Femur (tissue), 1 donor: ENCODE results near the gene ABHD16B.
"Not testable (repeated sequence)": the region's sequence is repeated elsewhere in the genome, so short reads cannot be mapped to it uniquely, and the experiment has no call there.

Experiments
- DNase-seq: peaks from one replicate; pipeline ENCODE4 v3.0.0-alpha.2; 2017

The ABHD16B gene

DNA sequence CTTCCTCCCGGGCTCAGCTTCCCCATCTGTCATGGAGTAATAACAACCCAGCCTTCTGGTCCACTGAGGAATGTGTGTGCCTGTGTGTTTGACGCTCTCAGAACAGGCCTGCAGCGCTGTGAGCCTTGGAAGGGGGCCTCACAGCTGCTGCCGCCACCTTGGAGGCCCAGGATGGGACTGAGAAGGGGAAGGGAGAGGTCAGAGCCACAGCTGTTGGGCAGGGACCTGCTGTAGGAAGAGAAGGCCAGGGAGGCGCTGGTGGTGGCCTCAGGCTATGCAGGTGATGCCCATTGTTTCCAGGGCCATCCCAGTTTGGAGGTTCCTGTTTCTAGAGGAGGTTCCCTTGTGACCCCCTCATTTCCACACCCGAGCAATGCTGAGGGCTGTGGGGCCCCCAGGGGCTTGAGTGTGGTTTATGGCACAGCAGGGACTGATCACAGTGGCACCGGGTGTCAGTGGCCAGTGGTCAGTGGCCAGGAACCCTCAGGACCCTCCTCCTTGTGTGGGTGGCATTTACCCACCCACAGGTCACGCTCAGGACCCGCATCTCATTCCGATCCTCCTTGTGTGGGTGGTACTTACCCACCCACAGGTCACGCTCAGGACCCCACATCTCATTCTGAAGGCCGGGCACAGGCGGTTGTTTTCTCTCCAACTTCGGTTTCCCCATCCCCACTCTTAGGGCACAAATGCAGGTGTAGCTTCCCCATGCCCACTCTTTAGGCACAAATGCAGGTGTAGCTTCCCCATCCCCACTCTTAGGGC, 17.8 kb downstream of the ABHD16B start:
- DNase-seq: peak; percentile 39

DNA sequence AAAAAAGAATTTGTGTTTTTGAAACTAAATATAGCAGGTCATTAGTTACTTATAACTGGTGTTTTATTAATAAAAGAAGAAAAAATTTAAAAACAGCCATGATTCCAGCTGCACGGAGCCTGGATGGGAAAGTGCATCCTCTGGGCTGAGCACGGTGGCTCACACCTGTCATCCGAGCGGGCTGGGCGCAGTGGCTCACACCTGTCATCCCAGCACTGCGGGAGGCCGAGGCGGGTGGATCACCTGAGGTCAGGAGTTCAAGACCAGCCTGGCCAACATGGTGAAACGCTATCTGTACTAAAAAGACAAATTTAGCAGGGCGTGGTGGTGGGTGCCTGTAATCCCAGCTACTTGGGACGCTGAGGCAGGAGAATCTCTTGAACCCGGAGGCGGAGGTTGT, 19.6 kb downstream of the ABHD16B start:
- not testable (repeated sequence) for DNase-seq

DNA sequence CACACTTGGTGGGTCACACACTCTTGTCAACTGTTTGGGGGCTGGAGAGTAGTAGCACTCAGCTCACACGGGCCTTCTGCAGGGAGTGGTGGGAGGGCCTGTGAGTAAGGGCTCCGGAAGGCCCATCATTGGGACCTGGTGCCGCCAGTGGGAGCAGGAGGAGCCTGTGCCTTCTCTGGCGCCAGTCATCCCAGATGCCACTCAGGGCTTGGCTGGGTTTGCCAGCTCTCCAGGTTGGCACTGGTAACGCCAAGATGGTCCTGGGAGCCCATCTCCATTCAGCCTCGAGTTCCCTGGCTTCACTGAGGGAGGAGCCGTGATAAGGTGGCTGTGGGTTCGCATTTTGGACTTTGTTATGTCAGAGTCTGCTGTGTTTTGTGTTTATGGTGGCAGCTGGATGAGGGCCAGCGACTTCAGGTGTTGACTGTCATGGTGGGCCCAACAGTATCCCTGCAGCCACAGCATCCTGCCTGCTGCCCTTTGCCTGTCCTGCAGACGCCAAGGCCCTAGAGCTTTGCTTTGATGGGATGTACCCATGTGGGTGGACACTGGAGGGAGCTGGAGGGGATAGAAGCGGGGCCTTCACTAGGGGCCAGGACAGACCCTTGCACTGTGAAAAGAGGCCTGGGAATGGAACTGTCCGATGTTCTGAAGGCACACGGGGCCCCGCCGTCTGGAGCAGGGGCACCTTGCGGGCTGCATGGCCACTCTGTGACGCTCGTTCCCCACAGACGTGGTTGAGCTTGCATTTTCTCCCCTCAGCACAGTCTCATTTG, 20.3 kb downstream of the ABHD16B start:
- DNase-seq: no peak

DNA sequence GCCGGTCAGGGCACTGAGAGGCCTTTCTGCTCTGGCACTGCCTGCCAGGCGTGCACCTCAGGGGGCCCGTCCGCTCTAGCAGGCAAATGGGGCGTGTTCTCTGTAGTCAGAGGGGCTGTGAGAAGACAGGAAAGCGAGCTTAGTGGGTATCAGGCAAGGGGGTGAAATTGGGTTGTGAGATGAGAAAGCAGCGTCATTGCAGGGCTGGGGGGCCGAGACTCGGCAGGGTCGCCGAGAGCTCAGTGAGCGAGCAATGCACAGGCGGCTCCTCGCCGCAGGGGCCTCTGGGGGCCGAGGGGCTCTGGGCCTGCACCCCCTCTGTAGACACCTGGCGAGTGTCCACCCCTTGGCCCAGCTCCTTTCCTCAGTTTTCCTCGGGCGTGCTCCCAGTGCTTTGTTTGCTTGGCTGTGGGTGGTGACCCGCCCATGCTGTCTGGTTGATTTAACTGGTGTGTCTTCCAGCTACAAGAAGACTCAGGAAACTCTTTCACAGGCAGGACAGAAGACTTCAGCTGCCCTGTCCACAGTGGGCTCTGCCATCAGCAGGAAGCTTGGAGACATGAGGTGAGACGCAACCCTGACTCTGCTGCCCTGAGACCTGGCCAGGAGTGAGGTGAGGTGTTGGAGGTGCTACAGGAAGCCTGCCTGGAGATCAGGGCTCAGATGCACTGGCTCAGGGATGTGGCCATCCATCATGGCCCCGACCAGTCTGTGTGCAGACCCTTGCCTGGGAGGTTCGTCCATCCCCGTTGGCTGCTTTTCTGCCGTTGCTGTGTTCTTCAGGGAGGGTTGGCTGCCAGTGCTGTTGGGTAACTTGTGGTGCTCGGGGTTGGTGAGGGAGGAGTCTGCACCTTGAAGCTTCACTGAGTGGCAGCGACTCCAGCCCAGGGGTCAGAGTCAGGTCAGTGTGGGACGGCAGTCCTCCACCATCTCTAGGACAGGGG, 21.2 kb downstream of the ABHD16B start:
- DNase-seq: no peak

DNA sequence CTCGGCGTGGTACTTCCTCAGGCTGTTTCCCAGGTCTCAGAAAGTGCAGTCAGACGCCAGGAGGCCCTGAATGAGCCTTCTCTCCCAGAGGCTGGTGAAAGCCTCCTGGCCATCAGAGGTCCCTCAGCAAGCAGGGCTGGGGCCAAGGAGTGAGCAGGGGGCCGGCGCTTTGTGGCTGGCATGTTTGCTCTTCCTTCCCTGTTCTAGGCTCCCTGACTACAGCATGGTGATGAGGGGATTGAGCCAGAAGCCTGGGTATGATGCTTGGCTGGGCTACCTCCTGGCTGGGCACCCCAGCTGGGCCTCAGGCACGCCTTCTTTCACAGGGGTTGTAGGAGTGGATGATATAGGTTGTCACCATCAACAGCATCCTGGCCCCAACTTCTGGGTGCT, 21.9 kb downstream of the ABHD16B start:
- DNase-seq: no peak

DNA sequence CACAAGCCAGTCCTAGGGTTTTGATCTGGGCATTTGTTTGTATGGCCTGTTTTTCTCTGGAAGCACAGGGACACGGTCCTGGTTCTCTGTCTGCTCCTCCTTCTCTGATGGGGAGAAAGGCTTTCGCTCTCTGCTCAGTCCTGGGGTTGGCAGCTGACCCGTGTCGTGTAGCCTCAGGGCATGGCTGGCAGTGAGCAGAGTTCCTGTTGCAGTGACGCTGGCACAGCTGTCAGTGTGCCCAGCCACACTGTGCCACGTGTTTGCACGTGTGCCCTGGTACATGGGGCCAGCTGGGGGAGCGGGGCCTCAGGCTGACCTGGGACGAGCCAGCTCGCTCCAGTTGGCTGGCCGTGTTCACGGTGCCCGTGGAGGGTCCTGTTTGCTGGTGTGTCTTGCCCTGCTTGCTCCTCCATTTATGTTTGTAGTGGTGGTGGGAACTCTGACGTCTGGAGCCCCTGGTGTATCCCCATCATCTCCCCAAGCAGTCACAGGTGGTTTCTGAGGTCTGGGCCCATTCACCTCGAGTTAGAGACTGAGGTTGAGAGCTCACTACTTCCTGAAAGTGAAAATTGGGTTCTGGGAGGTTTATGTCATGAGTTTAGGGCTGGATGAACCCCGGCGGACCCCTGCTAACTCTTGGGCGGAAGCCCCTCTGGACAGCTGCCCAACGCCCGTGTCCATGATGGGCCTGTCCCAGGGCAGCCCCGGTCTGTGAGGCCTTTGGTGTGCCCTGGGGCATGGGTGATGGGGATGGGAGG, 23.4 kb downstream of the ABHD16B start:
- peak; percentile 37 for DNase-seq

DNA sequence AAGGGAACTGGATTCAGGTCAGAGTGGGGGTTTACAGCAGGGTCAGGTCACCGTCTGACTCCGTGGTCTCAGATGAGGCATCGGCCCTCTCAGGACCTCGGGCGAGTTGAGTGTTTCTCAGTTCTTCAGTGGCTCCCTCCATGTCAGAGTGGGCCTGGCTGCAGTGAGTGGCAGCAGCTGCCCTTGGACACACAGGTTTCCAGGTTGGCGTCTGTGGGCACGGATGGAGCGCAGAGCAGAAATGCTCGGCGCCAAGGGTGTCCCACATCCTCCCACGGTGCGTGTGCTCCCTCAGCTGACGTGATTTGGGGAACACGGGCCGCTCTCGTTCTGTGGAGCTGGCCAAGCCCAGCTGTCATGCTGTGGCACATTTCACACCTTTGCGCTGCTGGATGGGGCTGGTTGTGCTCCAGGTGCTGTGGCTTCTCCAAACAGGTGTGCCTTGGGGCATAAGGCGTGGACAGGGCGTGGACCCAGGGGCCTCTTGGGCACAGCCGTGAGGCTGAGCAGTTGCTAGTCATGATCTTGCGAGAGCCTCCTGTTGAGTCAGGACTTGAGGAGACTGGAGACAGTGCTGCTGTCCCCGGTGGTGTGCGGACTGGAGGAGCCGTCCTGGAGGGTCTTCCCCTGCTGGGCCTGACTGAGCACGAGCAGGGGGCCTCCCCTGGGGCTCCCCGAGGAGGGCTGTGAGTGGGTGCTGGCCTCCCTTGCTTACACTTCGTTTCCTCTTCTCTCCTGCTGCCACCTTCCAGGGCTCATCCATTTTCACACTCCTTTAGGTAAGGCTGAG, 24.2 kb downstream of the ABHD16B start:
- no peak for DNase-seq

DNA sequence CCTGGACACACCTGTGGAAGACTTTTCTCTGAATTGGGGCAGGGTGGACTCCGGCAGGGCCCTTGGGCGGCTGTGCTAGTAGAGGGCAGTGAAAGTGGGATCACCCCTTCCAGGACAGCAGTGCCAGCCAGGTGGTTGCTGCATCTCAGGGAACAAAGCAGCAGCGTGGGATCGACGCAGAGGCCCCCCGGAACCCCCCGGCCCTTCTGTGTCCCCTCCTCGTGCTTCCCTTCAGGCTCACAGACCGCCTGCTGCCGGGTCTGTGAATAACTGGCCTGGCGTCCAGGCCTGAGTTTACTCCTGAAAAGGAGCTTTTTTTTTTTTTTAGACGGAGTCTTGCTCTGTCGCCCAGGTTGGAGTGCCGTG, 24.7 kb downstream of the ABHD16B start:
- DNase-seq: no peak

DNA sequence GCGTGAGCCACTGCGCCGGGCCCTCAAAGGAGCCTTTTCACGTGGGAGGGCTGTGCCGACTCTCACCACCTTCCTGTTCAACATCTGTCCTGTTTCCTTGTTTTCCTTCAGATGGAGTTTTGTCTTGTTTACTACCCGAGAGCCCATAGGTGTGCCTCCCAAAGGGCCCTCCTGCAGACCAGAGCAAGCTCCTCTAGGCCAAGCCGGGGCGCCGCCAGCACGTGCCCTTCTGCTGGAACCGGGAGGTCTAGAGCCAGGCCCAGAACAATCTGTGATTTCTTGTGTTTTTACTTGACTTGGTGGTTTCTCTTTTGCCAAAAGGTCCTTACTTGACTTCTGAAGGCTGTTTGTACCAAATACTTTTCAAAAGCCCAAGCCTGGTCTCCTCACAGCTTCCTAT, 25.6 kb downstream of the ABHD16B start:
- no peak for DNase-seq

DNA sequence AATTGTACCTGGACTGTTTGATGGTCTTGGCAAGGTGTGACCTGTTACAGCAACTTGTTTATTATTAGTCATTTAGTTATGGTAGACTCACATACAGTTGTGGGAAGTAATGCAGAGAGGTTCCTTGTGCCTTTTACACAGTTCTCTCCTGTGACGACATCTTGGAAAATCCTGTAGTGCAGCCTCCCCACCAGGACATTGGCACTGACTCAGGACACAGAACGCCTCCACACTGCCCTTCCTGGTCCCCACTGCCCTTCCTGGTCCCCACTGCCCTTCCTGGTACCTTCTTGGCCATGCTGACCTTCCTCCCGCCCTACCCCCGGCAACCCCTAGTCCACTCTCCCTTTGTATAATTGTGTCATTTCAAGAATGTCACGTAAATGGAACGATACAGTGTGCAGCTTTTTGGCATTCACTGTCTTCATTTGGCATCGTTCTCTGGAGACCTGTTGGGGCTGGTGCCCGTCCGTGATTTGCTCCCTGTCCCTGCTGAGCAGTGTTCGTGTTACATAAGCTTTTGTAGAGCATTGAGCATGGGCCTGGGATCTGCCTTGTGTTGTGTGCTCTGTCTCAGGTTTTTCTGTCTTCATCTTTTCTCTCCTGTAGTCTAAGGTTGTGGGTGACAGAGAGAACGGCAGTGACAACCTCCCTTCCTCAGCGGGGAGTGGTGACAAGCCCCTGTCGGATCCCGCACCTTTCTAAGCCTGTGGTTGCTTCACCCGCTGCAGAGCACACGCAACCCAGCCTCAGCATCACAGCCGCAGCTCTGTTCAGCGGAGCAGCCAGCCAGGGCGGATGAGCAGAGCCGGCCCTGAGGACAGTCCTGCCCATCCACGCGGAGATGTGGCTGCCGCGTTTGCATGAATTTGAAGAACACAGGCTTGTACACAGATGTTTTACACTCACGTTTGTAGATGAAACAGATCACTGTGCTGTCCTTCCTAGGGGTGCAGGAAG, 28.2 kb downstream of the ABHD16B start:
- no peak for DNase-seq

DNA sequence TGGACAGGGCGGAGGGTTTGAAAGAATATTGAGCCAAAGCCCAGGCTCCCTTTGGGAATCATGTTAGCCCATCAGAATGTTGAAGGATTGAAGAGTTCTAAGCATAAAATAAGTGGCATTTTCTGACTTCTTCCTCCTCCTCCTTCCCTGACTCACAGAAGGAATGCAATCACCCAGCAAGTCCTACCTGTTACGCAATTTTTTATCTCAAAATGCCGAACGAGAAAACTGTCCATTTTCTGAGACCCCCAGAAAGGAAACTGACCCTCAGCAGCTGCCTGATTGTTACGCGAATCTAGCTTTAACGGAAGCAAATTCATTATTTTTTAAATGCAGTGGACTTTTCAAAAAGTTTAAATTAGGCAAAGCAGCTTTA, 28.9 kb downstream of the ABHD16B start:
- DNase-seq: no peak

DNA sequence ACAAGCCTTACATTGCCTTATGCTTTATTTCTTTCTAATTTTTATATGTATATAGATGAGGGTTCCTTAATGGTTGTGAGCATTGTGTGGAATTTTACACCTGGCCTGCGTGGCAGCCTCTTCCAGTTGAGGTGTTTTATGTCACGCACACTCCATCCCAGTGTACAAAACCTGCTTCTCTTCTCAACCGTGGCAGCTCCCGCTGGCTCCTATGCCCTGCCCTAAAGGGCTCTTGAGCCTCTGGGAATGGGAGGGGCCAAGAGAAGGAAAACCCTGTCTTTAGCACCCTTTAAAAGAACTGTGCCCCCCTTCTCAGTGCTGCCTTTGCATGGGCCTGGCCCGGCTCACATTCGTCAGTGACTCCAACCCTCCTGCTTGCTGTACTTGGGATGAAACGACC, 29.3 kb downstream of the ABHD16B start:
- no peak for DNase-seq

DNA sequence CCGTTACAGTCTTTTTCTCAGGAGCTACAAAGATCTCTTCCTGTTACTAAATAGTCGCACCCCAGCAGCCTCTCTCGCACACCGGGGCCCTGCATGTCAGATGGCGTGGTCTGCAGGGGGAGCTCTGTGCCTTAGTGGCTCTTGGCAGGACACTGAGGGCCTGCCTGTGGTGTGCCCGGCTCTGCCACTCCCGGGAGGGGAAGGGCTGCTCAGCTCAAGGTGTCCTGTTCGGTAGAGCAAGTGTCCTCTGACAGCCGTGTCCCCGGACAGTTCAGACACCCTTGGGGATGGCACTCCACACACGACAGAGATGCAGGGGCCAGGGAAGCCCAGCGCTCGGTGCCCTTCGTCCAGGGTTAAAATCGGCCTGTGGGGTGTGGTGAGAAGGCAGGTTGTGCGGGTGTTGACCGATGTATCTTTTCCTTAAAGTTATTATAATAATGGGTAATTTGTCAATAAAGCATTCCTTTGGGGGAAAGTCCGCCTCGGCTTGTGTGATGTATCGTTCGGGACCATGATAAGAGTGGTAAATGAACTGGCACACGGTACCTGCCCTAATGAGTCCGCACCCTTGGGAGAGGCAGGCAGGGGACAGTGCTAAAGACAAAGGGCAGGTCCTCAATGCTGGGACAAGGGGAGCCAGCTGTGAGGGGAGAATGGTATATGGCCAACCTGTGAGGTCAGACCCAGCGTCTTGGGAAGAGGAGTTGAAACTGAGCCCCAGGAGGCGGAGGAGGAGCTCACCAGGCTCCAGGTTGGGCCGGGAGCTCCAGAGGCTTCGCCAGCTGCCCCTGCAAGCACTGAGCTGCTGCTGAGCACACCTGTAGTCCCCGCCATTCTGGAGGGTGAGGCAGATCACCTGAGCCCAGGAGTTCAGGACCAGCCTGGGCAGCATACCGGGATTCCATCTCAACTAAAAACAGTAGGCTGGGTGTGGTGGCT, 30.0 kb downstream of the ABHD16B start:
- no peak for DNase-seq

DNA sequence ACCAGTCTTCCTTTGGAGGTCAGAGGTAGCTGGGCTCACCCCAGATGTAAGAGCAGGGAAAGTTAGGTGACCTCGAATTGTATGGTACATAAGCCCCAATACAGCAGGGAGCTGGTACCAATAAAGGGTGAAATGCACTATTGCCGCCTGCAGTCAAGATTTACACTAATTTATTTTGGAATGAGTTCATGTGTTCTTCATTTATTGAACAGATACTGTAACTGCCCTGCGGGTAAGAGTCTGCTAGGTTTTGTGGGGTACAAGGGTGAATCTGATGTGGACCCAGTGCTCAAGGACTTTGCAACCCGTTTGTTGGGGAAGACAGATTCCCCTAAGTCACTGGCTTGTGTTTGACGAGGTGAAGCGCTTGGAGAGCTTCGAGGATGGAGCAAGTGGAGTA, 31.1 kb downstream of the ABHD16B start:
- DNase-seq: no peak

DNA sequence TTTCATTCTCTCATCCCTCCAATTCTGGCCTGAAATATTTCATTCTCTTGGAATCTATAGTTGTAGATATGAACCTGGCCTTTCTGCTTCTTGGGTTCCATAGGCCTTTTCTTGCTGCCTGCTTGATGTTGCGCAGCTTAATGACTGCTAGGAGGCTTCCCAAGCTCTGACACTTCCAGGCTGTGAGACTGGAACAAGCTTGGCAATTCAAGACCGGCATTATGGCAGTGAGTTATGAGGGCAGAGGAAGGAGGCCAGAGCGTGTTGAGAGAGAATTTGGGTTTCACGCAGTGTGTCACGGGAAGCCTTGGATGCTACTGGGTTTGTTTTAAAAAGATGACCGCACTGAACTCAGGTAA, 32.7 kb downstream of the ABHD16B start:
- no peak for DNase-seq

DNA sequence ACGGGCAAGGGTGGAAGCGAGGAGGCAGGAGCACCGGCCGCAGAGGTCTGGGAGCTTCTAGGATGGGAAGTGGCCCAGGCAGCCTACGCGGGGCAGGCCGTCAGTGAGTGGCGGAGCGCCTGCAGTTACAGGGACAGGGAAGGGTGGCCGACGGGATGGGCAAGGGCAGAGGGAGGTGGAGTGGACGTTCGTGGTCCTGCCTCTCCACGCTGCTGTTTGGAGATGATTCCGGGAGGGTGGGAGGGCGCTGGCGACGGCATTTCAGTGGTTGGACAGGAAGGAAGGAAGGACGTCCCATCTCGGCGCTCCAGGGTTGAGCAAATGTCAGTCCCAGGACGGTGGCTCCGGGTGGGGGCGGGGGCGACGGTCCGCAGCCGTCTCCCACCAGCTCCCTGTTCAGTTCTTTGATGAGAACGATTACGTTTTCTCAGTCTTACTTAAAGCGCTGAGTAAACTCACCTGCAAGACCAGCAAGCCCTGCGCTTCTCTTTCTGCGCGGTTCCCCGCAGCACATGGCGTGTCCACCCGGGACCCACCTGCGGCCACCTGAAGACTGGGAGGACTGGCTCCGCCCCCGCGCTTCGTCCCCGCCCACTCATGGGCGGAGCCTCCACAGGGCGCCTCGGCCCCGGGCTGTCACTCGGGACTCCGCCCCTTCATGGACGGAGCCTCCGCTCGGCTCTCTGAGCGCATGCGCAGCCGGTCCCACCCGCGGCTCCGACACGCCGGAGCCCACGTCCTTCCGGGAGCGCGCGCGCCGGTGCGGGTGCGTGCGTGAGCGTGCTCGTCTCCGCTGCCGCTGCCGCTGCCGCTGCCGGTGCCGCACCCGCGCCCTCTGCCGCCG, 33.3 kb downstream of the ABHD16B start, which contains the start of gene DNAJC5:
TSS of gene DNAJC5 (plus strand) at position 769 of the 844 bp plus-strand sequence. CDS start 33,220 bp downstream, outside the sequence.
- peak; percentile 96 for DNase-seq

DNA sequence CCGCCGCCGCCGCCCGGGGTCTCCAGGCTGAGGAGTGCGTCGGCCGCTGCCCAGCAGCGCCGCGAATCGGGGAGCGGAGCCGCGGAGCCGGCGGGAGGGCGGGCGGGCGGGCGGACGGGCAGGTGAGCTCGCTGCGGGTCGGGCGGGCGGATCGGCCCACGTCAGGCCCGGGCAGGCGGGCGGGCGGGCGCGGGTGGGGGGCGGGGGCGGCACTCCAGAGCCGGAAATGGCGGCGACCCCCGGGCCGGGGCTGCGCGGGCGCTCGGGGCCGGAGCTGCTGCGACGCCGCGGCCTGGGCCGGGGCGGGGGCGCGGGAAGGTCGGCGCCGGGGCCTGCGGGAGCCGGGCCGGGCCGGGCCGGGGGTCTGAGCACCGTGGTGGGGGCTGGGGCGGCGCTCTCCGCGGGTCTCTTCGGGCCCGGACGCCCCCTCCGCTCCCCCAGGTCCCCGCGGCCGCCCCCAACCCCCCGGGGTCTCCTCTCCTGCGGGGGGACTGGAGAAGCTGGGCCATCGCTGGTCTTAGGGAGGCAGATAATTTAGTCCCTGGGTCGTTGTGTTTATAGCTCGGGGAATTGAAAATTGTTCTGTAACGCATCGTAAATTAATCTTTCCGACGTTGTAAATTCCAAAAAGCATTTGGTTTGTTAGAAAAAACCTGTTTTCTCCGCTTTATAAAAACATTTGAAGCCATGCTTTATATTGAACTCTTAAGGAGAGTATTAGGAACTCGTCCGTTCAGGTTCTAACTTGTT, 34.1 kb downstream of the ABHD16B start:
- no peak for DNase-seq

DNA sequence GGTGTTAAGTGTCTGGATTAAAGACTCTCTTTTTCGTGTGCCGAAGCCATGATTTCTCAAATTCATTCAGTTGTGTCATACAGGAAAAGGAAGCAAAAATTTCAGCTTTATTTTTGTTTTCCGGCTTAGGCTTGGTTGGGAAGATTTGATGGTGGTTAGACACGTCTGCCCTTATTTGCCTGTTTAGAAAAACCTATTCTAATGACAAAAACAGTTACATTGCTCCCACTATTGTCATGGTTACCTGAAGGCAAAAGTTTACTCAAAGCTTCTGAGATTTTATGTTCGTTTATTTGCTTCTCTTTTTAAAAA, 34.6 kb downstream of the ABHD16B start:
- no peak for DNase-seq
